Measurements from ENCODE around the gene HSD17B7.

The HSD17B7 gene

DNA sequence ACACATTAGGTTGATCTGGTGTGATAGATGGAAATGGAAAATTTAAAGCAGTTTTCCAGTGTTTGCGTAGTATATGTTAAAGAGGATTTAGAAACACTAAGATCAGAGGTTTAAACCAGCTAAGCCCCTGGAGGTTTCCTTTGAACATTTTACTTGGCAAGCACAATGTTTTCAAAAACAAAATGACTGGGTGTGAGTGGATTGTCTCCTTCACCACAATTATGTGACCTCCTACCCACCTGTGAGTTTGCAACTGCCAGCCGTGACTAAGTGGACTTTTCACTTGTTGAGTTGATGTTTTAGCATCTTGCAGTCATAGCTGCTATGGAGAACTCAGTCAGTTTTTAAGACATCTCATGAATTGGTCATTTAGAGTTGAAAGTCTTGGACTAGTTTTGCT, 65.8 kb downstream of the HSD17B7 start:
- no peak for DNase-seq (ENCODE audit: low spot score)
- no peak for TF ChIP-seq CTCF (IDR thresholded peaks at IDR 0.05)

GRCh38 chr1:162857850-162858249, 67.3 kb downstream of the HSD17B7 start:
- no peak for DNase-seq (ENCODE audit: low spot score)
- Histone ChIP-seq H3K27ac (peak overlapping the region; percentile 57 to 76), H3K4me3 (no peak overlapping the region)
- TF ChIP-seq CTCF (IDR thresholded peaks at IDR 0.05), result no peak

More for the DNA sequence above, 65.8 kb downstream of the HSD17B7 start:
- H3K4me3 ChIP-seq, result no peak overlapping the region
- H3K27ac ChIP-seq, result peak overlapping the region; percentile 51 to 57

DNA sequence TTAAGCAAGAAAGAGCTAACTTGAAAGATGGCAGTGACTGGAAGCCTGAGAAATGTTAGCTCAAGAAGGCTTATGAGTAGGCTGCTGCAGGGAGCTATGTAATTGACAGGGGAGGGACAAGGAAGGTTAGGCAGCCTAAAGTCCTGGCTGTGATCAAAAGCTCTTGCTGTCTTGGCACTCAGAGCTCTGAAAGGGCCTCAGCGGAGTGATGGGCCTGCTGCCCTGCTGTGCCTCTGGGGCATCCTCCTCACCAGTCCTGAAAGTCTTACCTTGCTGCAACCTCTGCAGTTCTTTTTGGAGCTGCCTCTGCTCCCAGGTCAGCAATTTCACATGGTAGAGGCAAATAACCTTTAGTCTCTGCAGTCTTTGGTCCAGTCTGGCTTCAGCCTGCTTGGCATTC, 68.7 kb downstream of the HSD17B7 start:
- no peak for DNase-seq (ENCODE audit: low spot score)
- Histone ChIP-seq H3K4me3 (no peak overlapping the region), H3K27ac (peak overlapping the region; percentile 76 to 86)
- TF ChIP-seq CTCF (IDR thresholded peaks at IDR 0.05), result no peak

DNA sequence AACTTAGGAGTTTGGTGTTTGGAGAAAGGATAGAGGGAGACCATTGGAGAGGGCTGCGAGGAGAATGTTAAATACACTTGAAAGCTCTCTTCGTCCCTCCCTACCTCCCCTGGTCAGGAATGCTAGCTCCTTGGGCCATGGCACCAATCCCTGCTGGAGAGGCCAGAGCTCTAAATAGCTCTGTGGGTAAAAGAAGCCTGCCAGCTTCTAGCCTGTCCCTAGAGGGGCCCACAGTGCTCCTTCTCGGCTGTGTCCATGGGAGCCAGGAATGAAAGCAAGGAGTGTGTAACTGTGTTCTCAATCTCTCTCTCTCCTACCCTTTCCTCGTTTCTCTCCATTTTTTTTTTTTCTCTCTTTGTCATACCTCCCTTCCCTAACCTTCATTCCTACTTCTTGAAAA, 70.6 kb downstream of the HSD17B7 start, which contains the start of gene CCDC190:
Gene CCDC190 (minus strand): TSS at position 75 of the 400 bp plus-strand sequence. CDS start 1,529 bp downstream, outside the sequence.
- peak within 1 kb of the TSS; percentile 34 for H3K4me3 ChIP-seq
- peak within 1 kb of the TSS; percentile 76 to 86 for H3K27ac ChIP-seq
- no peak for TF ChIP-seq CTCF (IDR thresholded peaks at IDR 0.05)
- DNase-seq (ENCODE audit: low spot score), result peak; percentile 93

DNA sequence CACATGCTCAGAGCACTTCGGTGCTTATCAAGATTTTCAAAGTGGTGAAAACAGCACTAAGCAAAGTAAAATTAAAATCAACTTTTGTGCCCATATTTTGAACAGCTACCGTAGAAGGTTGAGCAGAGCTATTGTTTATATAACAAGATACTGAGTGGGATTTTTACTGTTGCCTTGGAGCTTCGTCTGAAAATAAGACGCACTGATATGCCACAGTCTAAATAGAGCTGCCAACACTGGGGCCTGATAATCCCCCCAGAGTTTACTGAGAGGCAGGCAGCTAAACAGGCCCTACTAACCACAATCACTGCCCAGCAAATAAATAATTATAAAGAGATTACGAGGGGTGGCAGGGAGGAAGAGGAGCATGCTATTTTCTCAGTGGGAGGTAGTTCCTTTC, 71.1 kb downstream of the HSD17B7 start:
- Histone ChIP-seq H3K4me3 (no peak overlapping the region), H3K27ac (peak overlapping the region; percentile 76 to 86)
- DNase-seq (ENCODE audit: low spot score), result no peak

More for the DNA sequence above, 71.1 kb downstream of the HSD17B7 start:
- no peak for TF ChIP-seq CTCF (IDR thresholded peaks at IDR 0.05)
